Measurements from ENCODE around the gene TEX14.

DNA sequence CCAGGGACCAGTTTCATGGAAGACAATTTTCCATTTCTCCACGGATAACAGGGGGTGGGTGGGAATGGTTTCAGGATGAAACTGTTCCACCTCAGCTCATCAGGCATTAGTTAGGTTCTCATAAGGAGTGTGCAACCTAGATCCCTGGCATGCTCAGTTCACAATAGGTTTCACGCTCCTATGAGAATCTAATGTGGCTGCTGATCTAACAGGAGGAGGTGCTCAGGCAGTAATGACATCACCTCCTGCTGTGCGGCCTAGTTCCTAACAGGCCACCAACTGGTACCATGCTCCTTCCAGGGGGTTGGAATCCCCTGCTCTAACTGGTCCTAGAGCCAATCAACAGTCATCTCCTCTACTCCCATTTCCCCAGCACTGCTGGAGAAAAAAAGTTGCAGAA is 19.9 kb downstream of the TEX14 start:
- TF ChIP-seq, protein P1, sequence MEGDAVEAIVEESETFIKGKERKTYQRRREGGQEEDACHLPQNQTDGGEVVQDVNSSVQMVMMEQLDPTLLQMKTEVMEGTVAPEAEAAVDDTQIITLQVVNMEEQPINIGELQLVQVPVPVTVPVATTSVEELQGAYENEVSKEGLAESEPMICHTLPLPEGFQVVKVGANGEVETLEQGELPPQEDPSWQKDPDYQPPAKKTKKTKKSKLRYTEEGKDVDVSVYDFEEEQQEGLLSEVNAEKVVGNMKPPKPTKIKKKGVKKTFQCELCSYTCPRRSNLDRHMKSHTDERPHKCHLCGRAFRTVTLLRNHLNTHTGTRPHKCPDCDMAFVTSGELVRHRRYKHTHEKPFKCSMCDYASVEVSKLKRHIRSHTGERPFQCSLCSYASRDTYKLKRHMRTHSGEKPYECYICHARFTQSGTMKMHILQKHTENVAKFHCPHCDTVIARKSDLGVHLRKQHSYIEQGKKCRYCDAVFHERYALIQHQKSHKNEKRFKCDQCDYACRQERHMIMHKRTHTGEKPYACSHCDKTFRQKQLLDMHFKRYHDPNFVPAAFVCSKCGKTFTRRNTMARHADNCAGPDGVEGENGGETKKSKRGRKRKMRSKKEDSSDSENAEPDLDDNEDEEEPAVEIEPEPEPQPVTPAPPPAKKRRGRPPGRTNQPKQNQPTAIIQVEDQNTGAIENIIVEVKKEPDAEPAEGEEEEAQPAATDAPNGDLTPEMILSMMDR (IDR thresholded peaks at IDR 0.05) = no peak
- no peak for TF ChIP-seq POLR2A (IDR thresholded peaks at IDR 0.05)
